HepG2 (cell line): ENCODE results near the gene GALR2. TPM values are rescaled to one million over a fixed set of nuclear protein-coding genes. Genes with fewer than 3 reads are reported as not detected.

Experiments
- FOXO1 ChIP-seq: sonication (generic); formaldehyde crosslinking; IDR thresholded peaks from 2 replicates; pipeline ENCODE4 v1.4.0; 2020; ENCODE audit warnings: missing genetic modification reagents
- GABPB1 ChIP-seq: IDR thresholded peaks from 2 replicates; pipeline ENCODE4 v1.6.1; 2016; ENCODE audit warnings: mild to moderate bottlenecking, missing genetic modification reagents, moderate library complexity, missing compliant biosample characterization
- HES4 ChIP-seq: sonication (generic); formaldehyde crosslinking; IDR thresholded peaks from 2 replicates; pipeline ENCODE4 v1.9.0; 2021; ENCODE audit warnings: mild to moderate bottlenecking, missing genetic modification reagents, borderline replicate concordance
- HMG20A ChIP-seq: IDR thresholded peaks from 2 replicates; pipeline ENCODE4 v1.6.1; 2016; ENCODE audit warnings: borderline replicate concordance
- KLF11 ChIP-seq: IDR thresholded peaks from 2 replicates; pipeline ENCODE4 v1.6.1; 2016; ENCODE audit warnings: missing compliant biosample characterization
- KLF12 ChIP-seq: sonication (generic); formaldehyde crosslinking; IDR thresholded peaks from 2 replicates; pipeline ENCODE4 v1.4.0; 2020; ENCODE audit warnings: missing genetic modification reagents, borderline replicate concordance
- NRL ChIP-seq: sonication (generic); formaldehyde crosslinking; IDR thresholded peaks from 2 replicates; pipeline ENCODE4 v1.5.0; 2020; ENCODE audit warnings: missing genetic modification reagents, mild to moderate bottlenecking, moderate library complexity, borderline replicate concordance
- PREB ChIP-seq: sonication (generic); formaldehyde crosslinking; IDR thresholded peaks from 2 replicates; pipeline ENCODE4 v1.4.0; 2020; ENCODE audit warnings: missing genetic modification reagents
- REPIN1 ChIP-seq: sonication (generic); formaldehyde crosslinking; IDR thresholded peaks from 2 replicates; pipeline ENCODE4 v1.8.0; 2022; ENCODE audit warnings: missing genetic modification reagents, low read depth, mild to moderate bottlenecking, borderline replicate concordance
- SNAI1 ChIP-seq: sonication (generic); formaldehyde crosslinking; IDR thresholded peaks from 2 replicates; pipeline ENCODE4 v1.5.0; 2020; ENCODE audit warnings: mild to moderate bottlenecking, missing genetic modification reagents, borderline replicate concordance
- TAF1 ChIP-seq: sonication (generic); formaldehyde crosslinking; IDR thresholded peaks from 2 replicates; pipeline ENCODE4 v1.4.0; 2020; ENCODE audit warnings: missing genetic modification reagents
- THRA ChIP-seq: sonication (generic); formaldehyde crosslinking; IDR thresholded peaks from 2 replicates; pipeline ENCODE4 v1.4.0; 2020; ENCODE audit warnings: missing genetic modification reagents, borderline replicate concordance
- ZFP91 ChIP-seq: sonication (generic); formaldehyde crosslinking; IDR thresholded peaks from 2 replicates; pipeline ENCODE4 v1.9.0; 2022; ENCODE audit warnings: missing genetic modification reagents, mild to moderate bottlenecking, borderline replicate concordance
- ZNF20 ChIP-seq: sonication (generic); formaldehyde crosslinking; IDR thresholded peaks from 2 replicates; pipeline ENCODE4 v1.4.0; 2020; ENCODE audit warnings: mild to moderate bottlenecking, moderate library complexity, missing genetic modification reagents
- ZNF326 ChIP-seq: sonication (generic); formaldehyde crosslinking; IDR thresholded peaks from 2 replicates; pipeline ENCODE4 v1.4.0; 2020; ENCODE audit warnings: missing genetic modification reagents, borderline replicate concordance
- ZNF34 ChIP-seq: sonication (generic); formaldehyde crosslinking; IDR thresholded peaks from 2 replicates; pipeline ENCODE4 v1.4.0; 2020; ENCODE audit warnings: mild to moderate bottlenecking, missing genetic modification reagents, borderline replicate concordance
- ZNF501 ChIP-seq: sonication (generic); formaldehyde crosslinking; IDR thresholded peaks from 2 replicates; pipeline ENCODE4 v1.5.1; 2020; ENCODE audit warnings: mild to moderate bottlenecking, moderate library complexity, missing genetic modification reagents
- polyA plus RNA-seq, 8 experiments: library from polyadenylated mRNA; depleted of rRNA in 3 of 8; stranded (reverse) in 7 of 8; unstranded in 1 of 8; fragments of >200 nt; fragmentation: Illumina TruSeq in 4 of 8; extraction: Trizol in 4 of 8; gene quantifications; 2 replicates each; pipeline versions ENCODE4 v1.2.1 to v1.2.3, GENCODE V29; 2011 to 2016; ENCODE audit warnings: low read depth in 4 of 8, missing spikeins in 1 of 8, mixed read lengths in 1 of 8; ENCODE audit not compliant: insufficient read depth in 1 of 8
- total RNA-seq, 5 experiments: library from RNA; depleted of rRNA; stranded (reverse); fragments of >200 nt; fragmentation: Illumina TruSeq; extraction: Trizol; gene quantifications; 2 replicates each; pipeline ENCODE4 v1.2.3, GENCODE V29; 2016; ENCODE audit warnings: low read depth in 1 of 5
- TF ChIP-seq, protein P1 (sequence below): IDR thresholded peaks from 2 replicates; pipeline ENCODE4 v1.6.1; 2016; ENCODE audit warnings: mild to moderate bottlenecking
- TF ChIP-seq, protein P2 (sequence below): sonication (generic); formaldehyde crosslinking; IDR thresholded peaks from 2 replicates; pipeline ENCODE4 v1.4.0; 2020; ENCODE audit warnings: low read depth, mild to moderate bottlenecking, missing genetic modification reagents
- TF ChIP-seq, protein P3 (sequence below): sonication (generic); formaldehyde crosslinking; IDR thresholded peaks from 2 replicates; pipeline ENCODE4 v1.5.0; 2020; ENCODE audit warnings: mild to moderate bottlenecking, low read depth, missing genetic modification reagents, borderline replicate concordance

GALR2 gene
- total and polyA plus RNA-seq, 2 of the 13 experiments (the other 11 are each of a cell fraction or from before 2014, with no cell fraction given) = 0.48 to 0.58 TPM

DNA sequence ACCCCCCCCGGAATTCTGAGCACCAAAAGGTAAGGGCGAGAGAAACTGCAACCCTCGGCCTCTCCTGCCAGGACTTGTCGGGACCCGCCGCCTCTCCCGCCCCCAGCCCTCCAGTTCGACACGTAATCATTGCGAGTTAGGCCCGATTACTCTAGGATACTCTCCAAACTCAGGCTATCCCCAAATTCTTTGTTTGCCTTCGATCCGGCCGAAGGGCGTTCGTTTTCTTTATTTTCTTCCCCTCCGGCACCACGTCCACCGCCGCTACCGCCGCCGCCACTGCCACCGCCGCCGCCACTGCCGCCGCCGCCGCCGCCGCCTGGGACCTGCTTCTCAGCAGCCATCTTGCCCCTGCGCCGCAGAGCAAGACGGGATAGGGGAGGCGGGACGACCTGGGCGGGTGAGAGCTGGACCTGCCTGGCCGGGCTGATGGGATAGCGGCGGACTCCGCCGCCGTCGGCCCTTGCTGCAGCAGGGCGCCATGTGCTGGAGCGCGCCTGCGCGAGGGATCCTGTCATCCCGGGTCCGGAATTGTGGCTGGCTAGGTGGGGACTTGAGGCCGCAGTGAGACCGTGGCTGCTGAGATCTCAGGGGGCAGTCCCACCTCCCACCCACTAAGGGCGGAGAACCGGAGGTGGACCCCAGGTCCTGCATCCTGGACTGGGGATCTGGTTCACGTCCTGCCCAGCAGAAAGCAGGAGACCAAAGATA lies 2.3 kb upstream of the GALR2 start, which contains the start of gene SRP68 (continued):
- TF ChIP-seq HES4 (CRISPR knock-in tag) (peak; percentile 95), THRA (CRISPR knock-in tag) (0 out of 2 replicates have a peak, but pooled peaks have one; percentile 63), ZNF326 (CRISPR knock-in tag) (no peak), ZNF501 (peak; percentile 98), TAF1 (CRISPR knock-in tag) (peak; percentile 97), GABPB1 (CRISPR knock-in tag) (peak; percentile 92), KLF11 (CRISPR knock-in tag) (peak; percentile 74; the same call in 1 of the 2 replicates), KLF12 (0 out of 2 replicates have a peak, but pooled peaks have one; percentile 81), SNAI1 (CRISPR knock-in tag) (no peak; the same call in 1 of the 2 replicates), HMG20A (CRISPR knock-in tag) (no peak), ZNF34 (CRISPR knock-in tag) (no peak), ZFP91 (peak; percentile 98), PREB (0 out of 2 replicates have a peak, but pooled peaks have one; percentile 27), ZNF20 (CRISPR knock-in tag) (no peak), REPIN1 (peak; percentile 99; the same call in 1 of the 2 replicates), FOXO1 (CRISPR knock-in tag) (peak; percentile 84), NRL (CRISPR knock-in tag) (peak; percentile 89)
- TF ChIP-seq, protein P1, sequence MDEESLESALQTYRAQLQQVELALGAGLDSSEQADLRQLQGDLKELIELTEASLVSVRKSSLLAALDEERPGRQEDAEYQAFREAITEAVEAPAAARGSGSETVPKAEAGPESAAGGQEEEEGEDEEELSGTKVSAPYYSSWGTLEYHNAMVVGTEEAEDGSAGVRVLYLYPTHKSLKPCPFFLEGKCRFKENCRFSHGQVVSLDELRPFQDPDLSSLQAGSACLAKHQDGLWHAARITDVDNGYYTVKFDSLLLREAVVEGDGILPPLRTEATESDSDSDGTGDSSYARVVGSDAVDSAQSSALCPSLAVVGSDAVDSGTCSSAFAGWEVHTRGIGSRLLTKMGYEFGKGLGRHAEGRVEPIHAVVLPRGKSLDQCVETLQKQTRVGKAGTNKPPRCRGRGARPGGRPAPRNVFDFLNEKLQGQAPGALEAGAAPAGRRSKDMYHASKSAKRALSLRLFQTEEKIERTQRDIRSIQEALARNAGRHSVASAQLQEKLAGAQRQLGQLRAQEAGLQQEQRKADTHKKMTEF (CRISPR knock-in tag) = peak; percentile 91
- TF ChIP-seq, protein P2, sequence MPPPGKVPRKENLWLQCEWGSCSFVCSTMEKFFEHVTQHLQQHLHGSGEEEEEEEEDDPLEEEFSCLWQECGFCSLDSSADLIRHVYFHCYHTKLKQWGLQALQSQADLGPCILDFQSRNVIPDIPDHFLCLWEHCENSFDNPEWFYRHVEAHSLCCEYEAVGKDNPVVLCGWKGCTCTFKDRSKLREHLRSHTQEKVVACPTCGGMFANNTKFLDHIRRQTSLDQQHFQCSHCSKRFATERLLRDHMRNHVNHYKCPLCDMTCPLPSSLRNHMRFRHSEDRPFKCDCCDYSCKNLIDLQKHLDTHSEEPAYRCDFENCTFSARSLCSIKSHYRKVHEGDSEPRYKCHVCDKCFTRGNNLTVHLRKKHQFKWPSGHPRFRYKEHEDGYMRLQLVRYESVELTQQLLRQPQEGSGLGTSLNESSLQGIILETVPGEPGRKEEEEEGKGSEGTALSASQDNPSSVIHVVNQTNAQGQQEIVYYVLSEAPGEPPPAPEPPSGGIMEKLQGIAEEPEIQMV (CRISPR knock-in tag) = peak; percentile 97
- TF ChIP-seq, protein P3, sequence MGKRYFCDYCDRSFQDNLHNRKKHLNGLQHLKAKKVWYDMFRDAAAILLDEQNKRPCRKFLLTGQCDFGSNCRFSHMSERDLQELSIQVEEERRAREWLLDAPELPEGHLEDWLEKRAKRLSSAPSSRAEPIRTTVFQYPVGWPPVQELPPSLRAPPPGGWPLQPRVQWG = no peak
